Esophagus muscularis mucosa (tissue), 3 donors: Measurements from ENCODE around the gene MCF2.

Experiments
- CTCF ChIP-seq, 3 experiments: fragments of 200-600 bp in 2 of 3; fragments of 450-650 bp in 1 of 3; sonication (generic) in 2 of 3; IDR thresholded peaks; one replicate each; pipeline ENCODE4 v1.5.1; 2017 to 2019; ENCODE audit warnings: antibody characterized with exemption in 3 of 3, mild to moderate bottlenecking in 2 of 3, moderate library complexity in 1 of 3
- POLR2A ChIP-seq: fragments of 450-650 bp; IDR thresholded peaks from one replicate; pipeline ENCODE4 v1.6.1; 2017; ENCODE audit warnings: antibody characterized with exemption, moderate library complexity, mild to moderate bottlenecking, low read depth
- POLR2AphosphoS5 ChIP-seq, 2 donors: sonication (generic); formaldehyde crosslinking; IDR thresholded peaks; one replicate each; pipeline ENCODE4 v1.6.1; 2017; ENCODE audit warnings: antibody characterized with exemption in 2 of 2

GRCh38 chrX:139691493-139691842 lies 16.5 kb downstream of the MCF2 start:
- TF ChIP-seq POLR2A (no peak), CTCF (IDR thresholded peaks at IDR 0.05) (no peak), POLR2AphosphoS5 (IDR thresholded peaks at IDR 0.05) (no peak)
